ENCODE results near the gene CCAR1.

GRCh38 chr10:68725016-68725415 is 4.0 kb downstream of the CCAR1 start:
- TF ChIP-seq HDAC1 (CRISPR knock-in tag; IDR thresholded peaks at IDR 0.05) (no peak), POLR2A (IDR thresholded peaks at IDR 0.05; ENCODE audit: insufficient read depth in 1 of 2, low read depth in 2 of 2, low read length in 2 of 2) (no peak), MEIS1 (CRISPR knock-in tag; IDR thresholded peaks at IDR 0.05; ENCODE audit: borderline replicate concordance) (no peak), ATF3 (CRISPR knock-in tag; IDR thresholded peaks at IDR 0.05) (no peak), CTCF (CRISPR knock-in tag; IDR thresholded peaks at IDR 0.05) (no peak), ZSCAN21 (CRISPR knock-in tag; IDR thresholded peaks at IDR 0.05; ENCODE audit: borderline replicate concordance) (no peak), ZNF274 (CRISPR knock-in tag; IDR thresholded peaks at IDR 0.05) (no peak)

Measured in HepG2 (cell line).